LNCAP (cell line): ENCODE measurements around the gene PDCD2L.

Source experiments
- CTCF ChIP-seq: fragments of 450-650 bp; IDR thresholded peaks from 2 replicates; pipeline ENCODE4 v1.5.1; 2017; ENCODE audit warnings: mild to moderate bottlenecking

Gene PDCD2L

GRCh38 chr19:34409189-34410164 lies 5.3 kb downstream of the PDCD2L start:
- TF ChIP-seq CTCF = no peak

- TF ChIP-seq CTCF = no peak
Measured at GRCh38 chr19:34411216-34411615, 7.0 kb downstream of the PDCD2L start.

GRCh38 chr19:34416021-34416545 lies 11.9 kb downstream of the PDCD2L start:
- no peak for TF ChIP-seq CTCF

- TF ChIP-seq CTCF = no peak
Measured at GRCh38 chr19:34418300-34418699, 14.1 kb downstream of the PDCD2L start.

GRCh38 chr19:34426096-34426661 lies 22.0 kb downstream of the PDCD2L start:
- no peak for TF ChIP-seq CTCF

GRCh38 chr19:34428549-34429285 lies 24.5 kb downstream of the PDCD2L start:
- TF ChIP-seq CTCF = no peak

GRCh38 chr19:34429553-34429952 lies 25.4 kb downstream of the PDCD2L start:
- TF ChIP-seq CTCF = no peak
